ENCODE measurements around the gene EXOSC7. TPM values are rescaled to one million over a fixed set of nuclear protein-coding genes. Genes with fewer than 3 reads are reported as not detected.

Gene EXOSC7
- total and polyA plus RNA-seq, 2 of the 4 experiments (the other 2 are of a cell fraction): 61.6 to 62.2 TPM

- DNase-seq: no peak
- no peaks in the 10 kb centered on the region for H3K27me3 ChIP-seq (ENCODE audit: control insufficient read depth, insufficient read depth, low read length)
- TF ChIP-seq MXI1 (IDR thresholded peaks at IDR 0.05; ENCODE audit: borderline replicate concordance, low read depth, low read length): no peak
- TF ChIP-seq CTCF (conservative IDR thresholded peaks at IDR 0.05; ENCODE audit: low read depth, low read length): no peak
- TF ChIP-seq NFE2L2 (IDR thresholded peaks at IDR 0.05; ENCODE audit: low read depth, low read length): no peak
- TF ChIP-seq MAZ (IDR thresholded peaks at IDR 0.05; ENCODE audit: borderline replicate concordance, low read depth, low read length): no peak
- no peak for TF ChIP-seq SMC3 (IDR thresholded peaks at IDR 0.05; ENCODE audit: low read depth, low read length)
- TF ChIP-seq FOS (IDR thresholded peaks at IDR 0.05; ENCODE audit: low read depth, low read length): no peak
- TF ChIP-seq CHD1 (IDR thresholded peaks at IDR 0.05; ENCODE audit: low read depth, low read length): no peak
- no peak for TF ChIP-seq RFX5 (IDR thresholded peaks at IDR 0.05; ENCODE audit: low read depth, low read length)
- peak overlapping the region; percentile 63 for H3K56ac ChIP-seq (ENCODE audit: extremely low read depth, insufficient read depth, low read length)
- no peaks in the 10 kb centered on the region for H3K36me3 ChIP-seq (ENCODE audit: control insufficient read depth, insufficient read depth, low read length)
- in situ Hi-C loops (cut with MboI; ENCODE audit: low sequenced_read_pairs) (loop anchor here (5.0 to 25.0 kb wide), 2 partner anchors 181 to 1046 kb away; no protein-coding TSS in a partner anchor), intact Hi-C loops (cut with micrococcal nuclease) (loop anchor here (5.0 to 10.0 kb wide), 2 partner anchors 81 to 553 kb away; partner anchors contain the start of gene LIMD1), dilution Hi-C loops (cut with HindIII; ENCODE audit: low sequenced_read_pairs, unreplicated experiment) (loop anchor here (25.0 kb wide), 1 partner anchor 471 kb away; no protein-coding TSS in a partner anchor)
- peak overlapping the region; percentile 93 for H4K5ac ChIP-seq (ENCODE audit: low read depth, low read length)
- H4K20me1 ChIP-seq (ENCODE audit: insufficient read depth, low read length): no peaks in the 10 kb centered on the region
- peak overlapping the region; percentile 12; the same call in 1 of the 2 replicates for H3K9ac ChIP-seq (ENCODE audit: low read depth, low read length)
- H3K9me3 ChIP-seq (ENCODE audit: control insufficient read depth, insufficient read depth, low read length): no peaks in the 10 kb centered on the region
- ChIA-PET CTCF (interaction anchor here (0.8 to 5.0 kb wide), 11 partner anchors 13 to 614 kb away, joined by 3 to 27 read pairs (median 4); partner anchors contain the start of gene TMEM158), POLR2A (ENCODE audit: unreplicated experiment) (interaction anchor here (0.9 kb wide), 1 partner anchor 179 kb away, joined by 3 read pairs; no protein-coding TSS in a partner anchor)
- H2AFZ ChIP-seq (replicated peaks; ENCODE audit: low read length, poor library complexity): peak overlapping the region; percentile 28
- peaks cover 10% of the 10 kb centered on the region for H3K9me1 ChIP-seq (ENCODE audit: insufficient read depth, low read length)
- peak overlapping the region; percentile 93 for H3K14ac ChIP-seq (replicated peaks; ENCODE audit: low read depth, low read length)
- peak overlapping the region; percentile 16 for H3K27ac ChIP-seq (ENCODE audit: insufficient read depth, low read length)
- H2AK5ac ChIP-seq (ENCODE audit: low read depth, low read length): peak overlapping the region; percentile 93
- no TSS peak for BruUV-seq (replicated peaks)
- H3K4me2 ChIP-seq (ENCODE audit: low read depth, low read length): no peak overlapping the region
- H2BK20ac ChIP-seq (ENCODE audit: low read depth, low read length): peak overlapping the region; percentile 94
- H3K23ac ChIP-seq (ENCODE audit: low read depth, low read length): peak overlapping the region; percentile 69
- H4K8ac ChIP-seq (ENCODE audit: low read depth in 2 of 2, low read length in 2 of 2): peak overlapping the region; percentile 85 to 94
- peak overlapping the region; percentile 94 for H3K18ac ChIP-seq (ENCODE audit: low read depth, low read length)
- H2AK9ac ChIP-seq (replicated peaks; ENCODE audit: low read depth, low read length, poor library complexity): peak overlapping the region; percentile 52
- no CpG with 5 or more reads among the region's 2 CpGs for WGBS, 2 experiments (ENCODE audit: extremely low coverage in 2 of 2, insufficient read length in 1 of 2)
- H3K79me1 ChIP-seq (ENCODE audit: low read depth in 1 of 2, low read length in 2 of 2): peaks cover 0 to 9% of the 10 kb centered on the region in 2 experiments; a peak in 1 of 4 replicates
- no peak for ATAC-seq (ENCODE audit: low read depth)
- peak overlapping the region; percentile 95 for H4K91ac ChIP-seq (ENCODE audit: insufficient read depth, low read depth, low read length)
- peak overlapping the region; percentile 22 for H2BK5ac ChIP-seq (ENCODE audit: low read depth, low read length, poor library complexity, severe bottlenecking)
- H3K4me3 ChIP-seq (ENCODE audit: insufficient read depth, low read depth, low read length): no peak overlapping the region
- H2BK120ac ChIP-seq (ENCODE audit: low read depth, low read length): peak overlapping the region; percentile 96
- peak overlapping the region; percentile 86 for H2BK15ac ChIP-seq (ENCODE audit: low read depth, low read length)
- peaks cover 24% of the 10 kb centered on the region for H3K4me1 ChIP-seq (ENCODE audit: control insufficient read depth, insufficient read depth, low read length)
- H3K4ac ChIP-seq (ENCODE audit: low read depth, low read length): peak overlapping the region; percentile 92
These were observed 65.6 kb downstream of the EXOSC7 start for GRCh38 chr3:45041666-45042065.

Measured in IMR-90 (cell line).